Gastroesophageal sphincter (tissue), 3 donors: ENCODE results near the gene SPON1.

ENCODE experiments used
- POLR2AphosphoS5 ChIP-seq: sonication (generic); formaldehyde crosslinking; IDR thresholded peaks from one replicate; pipeline ENCODE4 v1.6.1; 2017; ENCODE audit warnings: antibody characterized with exemption
- TF ChIP-seq, protein P1 (sequence below), 4 experiments: fragments of 200-600 bp in 2 of 4; fragments of 450-650 bp in 2 of 4; sonication (generic) in 1 of 4; IDR thresholded peaks; one replicate each; pipeline ENCODE4 v1.5.1; 2017 to 2019; ENCODE audit warnings: antibody characterized with exemption in 4 of 4, mild to moderate bottlenecking in 2 of 4, moderate library complexity in 2 of 4

- TF ChIP-seq, protein P1, sequence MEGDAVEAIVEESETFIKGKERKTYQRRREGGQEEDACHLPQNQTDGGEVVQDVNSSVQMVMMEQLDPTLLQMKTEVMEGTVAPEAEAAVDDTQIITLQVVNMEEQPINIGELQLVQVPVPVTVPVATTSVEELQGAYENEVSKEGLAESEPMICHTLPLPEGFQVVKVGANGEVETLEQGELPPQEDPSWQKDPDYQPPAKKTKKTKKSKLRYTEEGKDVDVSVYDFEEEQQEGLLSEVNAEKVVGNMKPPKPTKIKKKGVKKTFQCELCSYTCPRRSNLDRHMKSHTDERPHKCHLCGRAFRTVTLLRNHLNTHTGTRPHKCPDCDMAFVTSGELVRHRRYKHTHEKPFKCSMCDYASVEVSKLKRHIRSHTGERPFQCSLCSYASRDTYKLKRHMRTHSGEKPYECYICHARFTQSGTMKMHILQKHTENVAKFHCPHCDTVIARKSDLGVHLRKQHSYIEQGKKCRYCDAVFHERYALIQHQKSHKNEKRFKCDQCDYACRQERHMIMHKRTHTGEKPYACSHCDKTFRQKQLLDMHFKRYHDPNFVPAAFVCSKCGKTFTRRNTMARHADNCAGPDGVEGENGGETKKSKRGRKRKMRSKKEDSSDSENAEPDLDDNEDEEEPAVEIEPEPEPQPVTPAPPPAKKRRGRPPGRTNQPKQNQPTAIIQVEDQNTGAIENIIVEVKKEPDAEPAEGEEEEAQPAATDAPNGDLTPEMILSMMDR (IDR thresholded peaks at IDR 0.05): no peak
- no peak for TF ChIP-seq POLR2AphosphoS5
Measured at GRCh38 chr11:14299921-14300320, 337.4 kb downstream of the SPON1 start.
